ENCODE measurements around the gene SPATA6. TPM values are rescaled to one million over a fixed set of nuclear protein-coding genes. Genes with fewer than 3 reads are reported as not detected.

SPATA6 gene
- total and polyA plus RNA-seq, 2 of the 4 experiments (the other 2 are of a cell fraction): 1.1 to 2.0 TPM

DNA sequence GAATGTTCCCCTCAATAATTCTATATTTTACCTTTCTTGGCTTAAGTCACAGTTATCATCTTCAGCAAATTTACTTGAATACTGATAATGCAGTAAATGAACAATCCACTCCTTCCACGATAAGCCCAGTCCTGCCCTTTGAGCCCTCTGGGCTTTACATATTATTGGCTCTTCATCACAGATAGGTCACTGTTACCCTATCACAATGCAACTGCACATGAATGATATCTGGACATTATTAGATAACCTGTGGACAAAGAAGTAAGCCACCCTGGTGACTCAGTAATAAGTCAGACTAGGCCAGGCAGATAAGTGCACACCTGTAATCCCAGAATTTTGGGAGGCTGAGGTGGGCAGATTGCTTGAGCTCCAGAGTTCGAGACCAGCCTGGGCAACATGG is 69.4 kb downstream of the SPATA6 start:
- WGBS, 2 experiments (ENCODE audit: extremely low coverage in 2 of 2, insufficient read length in 1 of 2): no CpG with 5 or more reads among the region's 2 CpGs
- no peak overlapping the region for H3K27ac ChIP-seq (ENCODE audit: insufficient read depth, low read length)
- H3K14ac ChIP-seq (replicated peaks; ENCODE audit: low read depth, low read length): no peak overlapping the region
- no peak overlapping the region for H3K9ac ChIP-seq (ENCODE audit: low read depth, low read length)
- ChIA-PET POLR2A (ENCODE audit: unreplicated experiment) (no interaction called here), CTCF (no interaction called here)
- H4K8ac ChIP-seq (ENCODE audit: low read depth in 2 of 2, low read length in 2 of 2): no peak overlapping the region
- H2BK5ac ChIP-seq (ENCODE audit: low read depth, low read length, poor library complexity, severe bottlenecking): no peak overlapping the region
- dilution Hi-C loops (cut with HindIII; ENCODE audit: low sequenced_read_pairs, unreplicated experiment): no loop called here
- ATAC-seq (ENCODE audit: low read depth) (no peak), DNase-seq (no peak)
- H3K9me3 ChIP-seq (ENCODE audit: control insufficient read depth, insufficient read depth, low read length): no peaks in the 10 kb centered on the region
- H2AK5ac ChIP-seq (ENCODE audit: low read depth, low read length): no peak overlapping the region
- H2AK9ac ChIP-seq (replicated peaks; ENCODE audit: low read depth, low read length, poor library complexity): no peak overlapping the region
- H2BK120ac ChIP-seq (ENCODE audit: low read depth, low read length): no peak overlapping the region
- no peak overlapping the region for H3K4ac ChIP-seq (ENCODE audit: low read depth, low read length)
- no peak overlapping the region for H3K56ac ChIP-seq (ENCODE audit: extremely low read depth, insufficient read depth, low read length)
- no peak overlapping the region for H4K91ac ChIP-seq (ENCODE audit: insufficient read depth, low read depth, low read length)
- H3K9me1 ChIP-seq (ENCODE audit: insufficient read depth, low read length): no peaks in the 10 kb centered on the region
- H2AFZ ChIP-seq (replicated peaks; ENCODE audit: low read length, poor library complexity): no peak overlapping the region
- in situ Hi-C loops (cut with MboI; ENCODE audit: low sequenced_read_pairs): no loop called here
- H2BK15ac ChIP-seq (ENCODE audit: low read depth, low read length): no peak overlapping the region
- no peaks in the 10 kb centered on the region for H3K79me1 ChIP-seq (ENCODE audit: low read depth in 1 of 2, low read length in 2 of 2)
- H3K27me3 ChIP-seq (ENCODE audit: control insufficient read depth, insufficient read depth, low read length): no peaks in the 10 kb centered on the region
- intact Hi-C loops (cut with micrococcal nuclease): no loop called here
- H2BK20ac ChIP-seq (ENCODE audit: low read depth, low read length): no peak overlapping the region
- H3K18ac ChIP-seq (ENCODE audit: low read depth, low read length): no peak overlapping the region
- H3K23ac ChIP-seq (ENCODE audit: low read depth, low read length): no peak overlapping the region
- no peak overlapping the region for H3K4me2 ChIP-seq (ENCODE audit: low read depth, low read length)
- BruUV-seq (replicated peaks): no TSS peak
- H4K20me1 ChIP-seq (ENCODE audit: insufficient read depth, low read length): no peaks in the 10 kb centered on the region
- H3K4me1 ChIP-seq (ENCODE audit: control insufficient read depth, insufficient read depth, low read length): no peaks in the 10 kb centered on the region
- TF ChIP-seq, protein P1, sequence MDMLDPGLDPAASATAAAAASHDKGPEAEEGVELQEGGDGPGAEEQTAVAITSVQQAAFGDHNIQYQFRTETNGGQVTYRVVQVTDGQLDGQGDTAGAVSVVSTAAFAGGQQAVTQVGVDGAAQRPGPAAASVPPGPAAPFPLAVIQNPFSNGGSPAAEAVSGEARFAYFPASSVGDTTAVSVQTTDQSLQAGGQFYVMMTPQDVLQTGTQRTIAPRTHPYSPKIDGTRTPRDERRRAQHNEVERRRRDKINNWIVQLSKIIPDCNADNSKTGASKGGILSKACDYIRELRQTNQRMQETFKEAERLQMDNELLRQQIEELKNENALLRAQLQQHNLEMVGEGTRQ (IDR thresholded peaks at IDR 0.05; ENCODE audit: low read depth, low read length): no peak
- TF ChIP-seq MXI1 (IDR thresholded peaks at IDR 0.05; ENCODE audit: borderline replicate concordance, low read depth, low read length) (no peak), FOS (IDR thresholded peaks at IDR 0.05; ENCODE audit: low read depth, low read length) (no peak), SMC3 (IDR thresholded peaks at IDR 0.05; ENCODE audit: low read depth, low read length) (no peak), NFE2L2 (IDR thresholded peaks at IDR 0.05; ENCODE audit: low read depth, low read length) (no peak), RCOR1 (IDR thresholded peaks at IDR 0.05; ENCODE audit: insufficient replicate concordance, low read length) (no peak), BHLHE40 (IDR thresholded peaks at IDR 0.05; ENCODE audit: low read depth, low read length) (no peak), RFX5 (IDR thresholded peaks at IDR 0.05; ENCODE audit: low read depth, low read length) (no peak), MAFK (IDR thresholded peaks at IDR 0.05; ENCODE audit: low read depth, low read length) (no peak), MAZ (IDR thresholded peaks at IDR 0.05; ENCODE audit: borderline replicate concordance, low read depth, low read length) (no peak)
- TF ChIP-seq, protein P2, sequence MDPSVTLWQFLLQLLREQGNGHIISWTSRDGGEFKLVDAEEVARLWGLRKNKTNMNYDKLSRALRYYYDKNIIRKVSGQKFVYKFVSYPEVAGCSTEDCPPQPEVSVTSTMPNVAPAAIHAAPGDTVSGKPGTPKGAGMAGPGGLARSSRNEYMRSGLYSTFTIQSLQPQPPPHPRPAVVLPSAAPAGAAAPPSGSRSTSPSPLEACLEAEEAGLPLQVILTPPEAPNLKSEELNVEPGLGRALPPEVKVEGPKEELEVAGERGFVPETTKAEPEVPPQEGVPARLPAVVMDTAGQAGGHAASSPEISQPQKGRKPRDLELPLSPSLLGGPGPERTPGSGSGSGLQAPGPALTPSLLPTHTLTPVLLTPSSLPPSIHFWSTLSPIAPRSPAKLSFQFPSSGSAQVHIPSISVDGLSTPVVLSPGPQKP (IDR thresholded peaks at IDR 0.05; ENCODE audit: borderline replicate concordance, low read depth, low read length): no peak
- TF ChIP-seq, protein P3, sequence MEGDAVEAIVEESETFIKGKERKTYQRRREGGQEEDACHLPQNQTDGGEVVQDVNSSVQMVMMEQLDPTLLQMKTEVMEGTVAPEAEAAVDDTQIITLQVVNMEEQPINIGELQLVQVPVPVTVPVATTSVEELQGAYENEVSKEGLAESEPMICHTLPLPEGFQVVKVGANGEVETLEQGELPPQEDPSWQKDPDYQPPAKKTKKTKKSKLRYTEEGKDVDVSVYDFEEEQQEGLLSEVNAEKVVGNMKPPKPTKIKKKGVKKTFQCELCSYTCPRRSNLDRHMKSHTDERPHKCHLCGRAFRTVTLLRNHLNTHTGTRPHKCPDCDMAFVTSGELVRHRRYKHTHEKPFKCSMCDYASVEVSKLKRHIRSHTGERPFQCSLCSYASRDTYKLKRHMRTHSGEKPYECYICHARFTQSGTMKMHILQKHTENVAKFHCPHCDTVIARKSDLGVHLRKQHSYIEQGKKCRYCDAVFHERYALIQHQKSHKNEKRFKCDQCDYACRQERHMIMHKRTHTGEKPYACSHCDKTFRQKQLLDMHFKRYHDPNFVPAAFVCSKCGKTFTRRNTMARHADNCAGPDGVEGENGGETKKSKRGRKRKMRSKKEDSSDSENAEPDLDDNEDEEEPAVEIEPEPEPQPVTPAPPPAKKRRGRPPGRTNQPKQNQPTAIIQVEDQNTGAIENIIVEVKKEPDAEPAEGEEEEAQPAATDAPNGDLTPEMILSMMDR (conservative IDR thresholded peaks at IDR 0.05; ENCODE audit: low read depth, low read length): no peak
- no peaks in the 10 kb centered on the region for H3K36me3 ChIP-seq (ENCODE audit: control insufficient read depth, insufficient read depth, low read length)
- H4K5ac ChIP-seq (ENCODE audit: low read depth, low read length): no peak overlapping the region
- no peak overlapping the region for H3K4me3 ChIP-seq (ENCODE audit: insufficient read depth, low read depth, low read length)
